Trophoblast cell (in vitro differentiated cells and primary cell): ENCODE results near the gene SLC25A41.
"Not testable (repeated sequence)": the region's sequence is repeated elsewhere in the genome, so short reads cannot be mapped to it uniquely, and the experiment has no call there.

Source experiments
- DNase-seq, 2 donors: peaks; one replicate each; pipeline ENCODE4 v3.0.0-alpha.2; 2016
- H2AFZ ChIP-seq: 2 replicates; pipeline ENCODE4 v1.6.1; 2013; ENCODE audit warnings: low read length, moderate library complexity, mild to moderate bottlenecking; ENCODE audit not compliant: insufficient read depth, poor library complexity
- H2AK5ac ChIP-seq: 2 replicates; pipeline ENCODE4 v1.6.1; 2013; ENCODE audit warnings: mild to moderate bottlenecking, low read length
- H2BK120ac ChIP-seq: 2 replicates; pipeline ENCODE4 v1.6.1; 2013; ENCODE audit warnings: low read length, mild to moderate bottlenecking, moderate library complexity; ENCODE audit not compliant: insufficient read depth, poor library complexity
- H2BK12ac ChIP-seq: 2 replicates; pipeline ENCODE4 v1.6.1; 2013; ENCODE audit warnings: mild to moderate bottlenecking, low read length, moderate library complexity
- H2BK5ac ChIP-seq: 2 replicates; pipeline ENCODE4 v1.6.1; 2013; ENCODE audit warnings: low read length, low read depth, moderate library complexity, mild to moderate bottlenecking; ENCODE audit not compliant: poor library complexity
- H3K14ac ChIP-seq: 2 replicates; pipeline ENCODE4 v1.6.1; 2013; ENCODE audit warnings: mild to moderate bottlenecking, low read length
- H3K18ac ChIP-seq: 2 replicates; pipeline ENCODE4 v1.6.1; 2013; ENCODE audit warnings: mild to moderate bottlenecking, low read length
- H3K23ac ChIP-seq: 2 replicates; pipeline ENCODE4 v1.6.1; 2013; ENCODE audit warnings: low read length
- H3K27ac ChIP-seq: 2 replicates; pipeline ENCODE4 v1.5.1; 2013; ENCODE audit warnings: low read depth, mild to moderate bottlenecking, inconsistent platforms, low read length, moderate library complexity
- H3K27me3 ChIP-seq: 2 replicates; pipeline ENCODE4 v1.6.1; 2013; ENCODE audit warnings: inconsistent platforms, mild to moderate bottlenecking, low read length, moderate library complexity; ENCODE audit not compliant: insufficient read depth
- H3K36me3 ChIP-seq, 2 experiments: 1 replicate in 1 of 2; 2 replicates in 1 of 2; pipeline ENCODE4 v1.6.1; 2013; ENCODE audit warnings: low read length in 2 of 2, mild to moderate bottlenecking in 2 of 2, moderate library complexity in 1 of 2; ENCODE audit not compliant: insufficient read depth in 2 of 2, control insufficient read depth in 1 of 2
- H3K4ac ChIP-seq: 2 replicates; pipeline ENCODE4 v1.6.1; 2013; ENCODE audit warnings: low read depth, mild to moderate bottlenecking, low read length, moderate library complexity
- H3K4me1 ChIP-seq, 2 experiments: 1 replicate in 1 of 2; 2 replicates in 1 of 2; pipeline ENCODE4 v1.6.1; 2013; ENCODE audit warnings: low read length in 2 of 2, mild to moderate bottlenecking in 2 of 2, moderate library complexity in 1 of 2; ENCODE audit not compliant: insufficient read depth in 2 of 2, control insufficient read depth in 1 of 2
- H3K4me2 ChIP-seq: 2 replicates; pipeline ENCODE4 v1.6.1; 2013; ENCODE audit warnings: inconsistent platforms, mild to moderate bottlenecking, low read length, moderate library complexity
- H3K4me3 ChIP-seq: 2 replicates; pipeline ENCODE4 v1.5.1; 2013; ENCODE audit warnings: mild to moderate bottlenecking, low read depth, low read length, inconsistent platforms
- H3K79me1 ChIP-seq: one replicate; pipeline ENCODE4 v1.6.1; 2013; ENCODE audit warnings: low read length
- H3K79me2 ChIP-seq: 2 replicates; pipeline ENCODE4 v1.6.1; 2013; ENCODE audit warnings: low read length, mild to moderate bottlenecking; ENCODE audit not compliant: control insufficient read depth, insufficient read depth, poor library complexity
- H3K9ac ChIP-seq: 2 replicates; pipeline ENCODE4 v1.6.1; 2013; ENCODE audit warnings: mild to moderate bottlenecking, low read length
- H3K9me3 ChIP-seq: 2 replicates; pipeline ENCODE4 v1.6.1; 2013; ENCODE audit warnings: low read depth, mild to moderate bottlenecking, control low read depth, inconsistent platforms, low read length; ENCODE audit not compliant: insufficient read depth
- H4K12ac ChIP-seq: 2 replicates; pipeline ENCODE4 v1.6.1; 2013; ENCODE audit warnings: low read depth, mild to moderate bottlenecking, low read length, moderate library complexity
- H4K8ac ChIP-seq: 2 replicates; pipeline ENCODE4 v1.6.1; 2013; ENCODE audit warnings: low read depth, mild to moderate bottlenecking, low read length, moderate library complexity
- H4K91ac ChIP-seq: one replicate; pipeline ENCODE4 v1.6.1; 2013; ENCODE audit warnings: low read depth, mild to moderate bottlenecking, low read length, moderate library complexity
- WGBS: extraction: QIAGEN DNeasy Blood & Tissue Kit; methylation state at CpG from one replicate; pipeline ENCODE4 v1.1.7; 2013; ENCODE audit warnings: missing lambda C conversion rate; ENCODE audit not compliant: insufficient read length, insufficient coverage; ENCODE audit errors: extremely low coverage; 5-methylcytosine and 5-hydroxymethylcytosine counted together

SLC25A41 gene

DNA sequence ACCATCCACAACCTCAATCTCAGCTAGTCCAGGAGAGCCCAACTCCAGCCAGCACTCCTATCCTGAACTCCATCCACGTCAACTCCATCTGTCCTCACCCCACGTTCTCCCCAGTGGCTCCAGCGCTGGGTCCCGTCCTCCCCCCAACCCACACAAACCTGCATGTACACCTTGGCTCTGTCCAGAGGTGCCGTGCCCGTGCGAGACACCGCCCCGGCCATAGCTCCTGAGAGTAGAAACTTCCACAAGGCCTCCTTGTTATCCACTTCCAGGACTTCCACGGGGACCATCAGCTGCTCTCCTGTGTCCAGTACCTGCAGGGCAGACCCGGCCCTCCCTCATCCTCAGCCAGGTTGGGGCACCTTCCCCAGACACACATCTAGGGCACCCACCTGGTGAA, 1.7 kb downstream of the SLC25A41 start:
- Histone ChIP-seq H3K4me2 (no peak overlapping the region), H3K79me2 (no peaks in the 10 kb centered on the region), H3K4ac (no peak overlapping the region), H3K23ac (no peak overlapping the region), H2BK120ac (no peak overlapping the region), H3K9ac (no peak overlapping the region), H3K36me3 (no peaks in the 10 kb centered on the region), H4K8ac (no peak overlapping the region), H4K12ac (no peak overlapping the region), H3K27me3 (no peaks in the 10 kb centered on the region), H2AK5ac (no peak overlapping the region), H3K18ac (no peak overlapping the region), H3K9me3 (no peaks in the 10 kb centered on the region), H3K4me1 (no peaks in the 10 kb centered on the region), H2AFZ (no peak overlapping the region), H3K27ac (no peak overlapping the region), H3K4me3 (no peak overlapping the region), H2BK12ac (no peak overlapping the region), H2BK5ac (no peak overlapping the region), H4K91ac (no peak overlapping the region), H3K14ac (no peak overlapping the region), H3K79me1 (no peaks in the 10 kb centered on the region)
- DNase-seq = no peak
- no CpG with 5 or more reads among the region's 11 CpGs for WGBS

DNA sequence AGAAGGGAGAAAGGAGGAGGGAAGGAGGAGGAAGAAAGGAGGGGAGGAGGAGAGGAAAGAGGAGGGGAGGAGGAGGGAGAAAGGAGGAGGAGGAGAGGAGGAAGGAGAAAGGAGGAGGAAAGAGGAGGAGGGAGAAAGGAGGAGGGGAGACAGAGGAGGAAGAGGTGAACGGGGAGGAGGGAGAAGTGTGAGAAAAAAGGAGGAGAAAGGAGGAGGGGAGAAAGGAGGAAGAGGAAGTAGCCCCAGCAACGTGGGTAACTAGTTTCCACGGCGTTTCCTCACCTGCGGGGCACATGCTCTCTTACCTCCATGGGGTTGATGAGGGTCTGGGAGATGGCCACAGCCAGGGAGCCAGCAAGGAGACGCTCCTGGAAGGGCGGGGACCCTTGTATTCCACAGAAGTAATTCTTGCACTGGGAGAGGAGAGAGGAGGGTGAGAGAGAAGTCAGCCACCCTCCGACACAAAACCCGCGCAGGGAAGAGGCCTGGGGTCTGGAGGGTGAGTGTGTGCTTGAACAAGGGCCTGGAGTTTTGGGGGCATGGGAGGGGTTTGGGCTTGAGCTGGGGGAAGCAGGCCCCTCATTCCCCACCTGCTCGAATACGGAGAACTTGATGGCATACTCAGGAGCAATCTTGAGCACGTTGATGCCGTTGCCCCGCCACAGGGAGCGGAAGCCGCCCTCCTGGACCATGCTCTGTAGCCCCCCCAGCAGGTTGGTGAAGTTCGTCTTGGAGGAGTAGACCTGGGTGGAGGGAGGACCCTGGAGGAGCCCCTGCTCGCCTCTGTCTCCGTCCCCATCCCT, 3.9 kb downstream of the SLC25A41 start:
- no peak overlapping the region for H3K27ac ChIP-seq

GRCh38 chr19:6428692-6429418, 4.7 kb downstream of the SLC25A41 start:
- not testable (repeated sequence) for H2AFZ ChIP-seq, H3K9me3 ChIP-seq, H3K18ac ChIP-seq, DNase-seq, H2AK5ac ChIP-seq, H3K4me3 ChIP-seq, H3K27ac ChIP-seq, H3K4me1 ChIP-seq, H4K91ac ChIP-seq, H2BK12ac ChIP-seq, H2BK5ac ChIP-seq, H3K79me2 ChIP-seq, H4K12ac ChIP-seq, H3K14ac ChIP-seq, H3K4me2 ChIP-seq, H3K4ac ChIP-seq, H4K8ac ChIP-seq, H3K79me1 ChIP-seq, H2BK120ac ChIP-seq, H3K9ac ChIP-seq, H3K36me3 ChIP-seq, H3K23ac ChIP-seq, H3K27me3 ChIP-seq
- WGBS = no CpG with 5 or more reads among the region's 2 CpGs

More for the DNA sequence above, 3.9 kb downstream of the SLC25A41 start:
- 100% methylated on average over 1 of the region's 20 CpGs for WGBS
- Histone ChIP-seq H2AK5ac (no peak overlapping the region), H3K4me1 (peaks cover 0 to 4% of the 10 kb centered on the region in 2 experiments), H4K12ac (no peak overlapping the region), H3K23ac (no peak overlapping the region), H3K79me2 (no peaks in the 10 kb centered on the region), H4K91ac (no peak overlapping the region), H3K36me3 (peaks cover 0 to 3% of the 10 kb centered on the region in 2 experiments), H2AFZ (no peak overlapping the region), H2BK5ac (no peak overlapping the region), H3K4me3 (no peak overlapping the region), H3K4ac (no peak overlapping the region), H3K18ac (no peak overlapping the region), H3K14ac (no peak overlapping the region), H3K79me1 (peaks cover 4% of the 10 kb centered on the region), H4K8ac (no peak overlapping the region), H3K9me3 (peaks cover 6% of the 10 kb centered on the region), H3K4me2 (no peak overlapping the region), H2BK120ac (no peak overlapping the region), H3K27me3 (no peaks in the 10 kb centered on the region), H2BK12ac (no peak overlapping the region), H3K9ac (no peak overlapping the region)
- DNase-seq = no peak

DNA sequence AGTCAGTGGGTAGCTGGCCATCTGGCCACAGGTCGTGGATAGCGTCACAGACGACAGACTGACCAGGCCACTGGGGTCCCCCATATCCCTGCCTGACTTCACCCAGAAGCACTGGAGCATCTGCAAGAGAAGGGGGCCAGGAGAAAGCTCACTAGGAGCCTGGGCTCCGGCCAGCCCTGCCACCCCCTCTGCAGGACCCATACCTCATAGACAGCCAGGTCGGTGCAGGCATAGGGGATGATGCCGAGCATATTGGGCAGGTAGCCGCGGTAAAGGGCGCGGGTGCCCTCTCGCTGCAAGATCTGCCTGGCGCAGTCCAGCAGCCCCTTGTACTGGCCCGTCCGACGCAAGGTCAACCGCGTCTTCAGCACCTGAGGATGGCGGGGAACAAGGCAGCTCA, 6.4 kb downstream of the SLC25A41 start:
- H3K27ac ChIP-seq = no peak overlapping the region
- no peak overlapping the region for H4K91ac ChIP-seq
- H3K4me1 ChIP-seq = peaks cover 6 to 10% of the 10 kb centered on the region in 2 experiments
- no peak overlapping the region for H3K18ac ChIP-seq
- H4K8ac ChIP-seq = no peak overlapping the region
- H3K79me1 ChIP-seq = peaks cover 8% of the 10 kb centered on the region
- H2BK5ac ChIP-seq = no peak overlapping the region
- peaks cover 6% of the 10 kb centered on the region for H3K9me3 ChIP-seq
- H2AK5ac ChIP-seq = no peak overlapping the region
- no CpG with 5 or more reads among the region's 18 CpGs for WGBS
- peaks cover 4 to 7% of the 10 kb centered on the region in 2 experiments for H3K36me3 ChIP-seq
- no peak overlapping the region for H2BK12ac ChIP-seq
- H3K9ac ChIP-seq = no peak overlapping the region
- peaks cover 19% of the 10 kb centered on the region for H3K79me2 ChIP-seq
- no peak overlapping the region for H2AFZ ChIP-seq
- no peak overlapping the region for H3K14ac ChIP-seq
- H3K4ac ChIP-seq = no peak overlapping the region
- no peaks in the 10 kb centered on the region for H3K27me3 ChIP-seq
- H3K23ac ChIP-seq = no peak overlapping the region
- no peak overlapping the region for H3K4me2 ChIP-seq
- no peak for DNase-seq
- H3K4me3 ChIP-seq = no peak overlapping the region
- H2BK120ac ChIP-seq = no peak overlapping the region
- H4K12ac ChIP-seq = no peak overlapping the region
